Measurements from ENCODE around the gene PI4K2A.
A peak's percentile ranks its signal among the peaks of the same experiment; 100 is the strongest.

The PI4K2A gene

GRCh38 chr10:97686301-97686961, 46.0 kb downstream of the PI4K2A start:
- Histone ChIP-seq H3K27me3 (ENCODE audit: insufficient read depth, low read length) (no peaks in the 10 kb centered on the region), H4K91ac (ENCODE audit: low read depth, low read length) (peak overlapping the region; percentile 52), H3K18ac (ENCODE audit: low read length) (peak overlapping the region; percentile 87), H3K4me1 (ENCODE audit: control insufficient read depth in 1 of 2, insufficient read depth in 2 of 2, low read length in 2 of 2) (peaks cover 16 to 19% of the 10 kb centered on the region in 2 experiments), H3K23ac (ENCODE audit: low read length) (no peak overlapping the region), H2AFZ (ENCODE audit: insufficient read depth, low read length, poor library complexity) (peak overlapping the region; percentile 92), H2BK12ac (ENCODE audit: low read length) (peak overlapping the region; percentile 34), H3K79me2 (ENCODE audit: control insufficient read depth, insufficient read depth, low read length, poor library complexity) (peaks cover 4% of the 10 kb centered on the region), H3K27ac (ENCODE audit: low read depth, low read length) (peak overlapping the region; percentile 20), H4K8ac (ENCODE audit: low read depth, low read length) (peak overlapping the region; percentile 77), H3K4me2 (ENCODE audit: low read length) (peak overlapping the region; percentile 76), H3K9me3 (ENCODE audit: insufficient read depth, low read depth, low read length) (no peaks in the 10 kb centered on the region), H3K79me1 (ENCODE audit: low read length) (peaks cover 12% of the 10 kb centered on the region), H3K36me3 (ENCODE audit: control insufficient read depth in 1 of 2, insufficient read depth in 2 of 2, low read length in 2 of 2) (no peaks in the 10 kb centered on the region), H4K12ac (ENCODE audit: low read depth, low read length) (peak overlapping the region; percentile 19), H3K4me3 (ENCODE audit: low read depth, low read length) (peak overlapping the region; percentile 82), H3K9ac (ENCODE audit: low read length) (peak overlapping the region; percentile 28), H3K4ac (ENCODE audit: low read depth, low read length) (peak overlapping the region; percentile 22), H2BK5ac (ENCODE audit: low read depth, low read length, poor library complexity) (peak overlapping the region; percentile 54), H2AK5ac (ENCODE audit: low read length) (no peak overlapping the region), H2BK120ac (ENCODE audit: insufficient read depth, low read length, poor library complexity) (peak overlapping the region; percentile 53), H3K14ac (ENCODE audit: low read length) (peak overlapping the region; percentile 85)
- no CpG with 5 or more reads among the region's 14 CpGs for WGBS (ENCODE audit: extremely low coverage, insufficient coverage, insufficient read length)
- DNase-seq: peak in 1 of 2 donors; percentile 46

GRCh38 chr10:97686962-97687784, 46.7 kb downstream of the PI4K2A start, which contains the start of gene AVPI1:
AVPI1 (minus strand) TSS chr10:97687241; CDS start chr10:97679905, 7,336 bp downstream.
- Histone ChIP-seq H3K79me2 (ENCODE audit: control insufficient read depth, insufficient read depth, low read length, poor library complexity) (peaks cover 4% of the 10 kb centered on the region), H3K4me1 (ENCODE audit: control insufficient read depth in 1 of 2, insufficient read depth in 2 of 2, low read length in 2 of 2) (peaks cover 16 to 19% of the 10 kb centered on the region in 2 experiments), H3K4ac (ENCODE audit: low read depth, low read length) (peak within 1 kb of the TSS; percentile 22), H4K8ac (ENCODE audit: low read depth, low read length) (peak within 1 kb of the TSS; percentile 77), H3K4me3 (ENCODE audit: low read depth, low read length) (peak within 1 kb of the TSS; percentile 82), H4K91ac (ENCODE audit: low read depth, low read length) (peak within 1 kb of the TSS; percentile 59), H2BK120ac (ENCODE audit: insufficient read depth, low read length, poor library complexity) (peak within 1 kb of the TSS; percentile 53), H3K9ac (ENCODE audit: low read length) (peak within 1 kb of the TSS; percentile 28), H2BK12ac (ENCODE audit: low read length) (peak within 1 kb of the TSS; percentile 34), H3K27me3 (ENCODE audit: insufficient read depth, low read length) (no peaks in the 10 kb centered on the region), H3K9me3 (ENCODE audit: insufficient read depth, low read depth, low read length) (no peaks in the 10 kb centered on the region), H3K4me2 (ENCODE audit: low read length) (peak within 1 kb of the TSS; percentile 76), H2BK5ac (ENCODE audit: low read depth, low read length, poor library complexity) (peak within 1 kb of the TSS; percentile 54), H3K14ac (ENCODE audit: low read length) (peak within 1 kb of the TSS; percentile 85), H3K18ac (ENCODE audit: low read length) (peak within 1 kb of the TSS; percentile 87), H3K79me1 (ENCODE audit: low read length) (peaks cover 12% of the 10 kb centered on the region), H3K36me3 (ENCODE audit: control insufficient read depth in 1 of 2, insufficient read depth in 2 of 2, low read length in 2 of 2) (no peaks in the 10 kb centered on the region), H4K12ac (ENCODE audit: low read depth, low read length) (peak within 1 kb of the TSS; percentile 26), H2AFZ (ENCODE audit: insufficient read depth, low read length, poor library complexity) (peak within 1 kb of the TSS; percentile 92), H2AK5ac (ENCODE audit: low read length) (no peak within 1 kb of the TSS), H3K23ac (ENCODE audit: low read length) (no peak within 1 kb of the TSS), H3K27ac (ENCODE audit: low read depth, low read length) (peak within 1 kb of the TSS; percentile 43)
- DNase-seq: peak; percentile 99
- no CpG with 5 or more reads among the region's 78 CpGs for WGBS (ENCODE audit: extremely low coverage, insufficient coverage, insufficient read length)

DNA sequence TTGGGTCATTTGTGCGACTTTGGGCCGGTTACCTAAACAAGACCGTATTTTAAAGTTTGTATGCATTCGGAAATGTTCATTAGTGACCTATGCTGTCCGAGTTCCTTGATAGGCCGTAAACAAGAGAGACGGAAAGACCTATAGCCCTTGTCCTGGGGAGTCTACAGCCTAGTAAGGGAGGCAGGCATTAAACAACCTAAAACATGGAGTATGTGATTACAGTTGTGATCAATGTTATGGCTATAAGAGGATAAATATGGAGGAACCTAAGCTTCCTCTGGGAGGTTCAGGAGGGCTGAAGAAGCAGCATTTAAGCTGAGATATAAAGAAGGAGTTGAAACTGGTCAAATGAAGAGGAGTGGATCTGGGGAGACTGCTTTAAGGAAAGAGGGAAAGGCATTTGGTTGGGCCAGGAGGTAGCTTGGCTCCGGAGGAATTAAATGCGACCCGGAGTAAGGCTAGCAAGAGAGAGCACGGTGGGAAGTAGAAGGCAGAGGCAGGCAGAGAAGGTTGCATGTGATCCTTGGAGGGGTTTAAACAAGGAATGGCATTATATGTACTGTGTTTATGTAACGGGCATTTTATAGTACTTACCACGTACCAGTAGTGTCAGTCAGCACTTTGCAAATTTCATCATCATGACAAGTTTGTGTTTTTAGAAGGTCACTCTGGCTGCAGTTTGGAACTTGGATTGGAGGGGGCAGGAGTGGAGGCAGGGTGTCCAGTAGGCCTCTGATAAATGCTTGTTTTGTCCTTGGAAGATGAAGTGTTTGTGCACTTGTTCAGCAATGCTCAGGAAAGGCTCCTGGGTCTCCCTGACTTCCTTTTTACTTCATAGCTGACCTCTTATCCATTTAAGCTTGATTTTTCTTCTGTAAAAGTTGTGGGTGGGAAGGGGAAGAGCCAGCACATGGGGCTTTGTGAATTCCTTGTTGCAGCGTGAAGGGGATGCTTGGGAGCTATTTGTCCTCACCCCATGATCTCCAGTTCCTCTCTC, 47.6 kb downstream of the PI4K2A start:
- H4K12ac ChIP-seq (ENCODE audit: low read depth, low read length): peak overlapping the region; percentile 26
- no peak overlapping the region for H3K23ac ChIP-seq (ENCODE audit: low read length)
- WGBS (ENCODE audit: extremely low coverage, insufficient coverage, insufficient read length): no CpG with 5 or more reads among the region's 14 CpGs
- H3K9ac ChIP-seq (ENCODE audit: low read length): no peak overlapping the region
- peaks cover 16 to 19% of the 10 kb centered on the region in 2 experiments for H3K4me1 ChIP-seq (ENCODE audit: control insufficient read depth in 1 of 2, insufficient read depth in 2 of 2, low read length in 2 of 2)
- peak in 1 of 2 donors; percentile 50 for DNase-seq
- H3K79me2 ChIP-seq (ENCODE audit: control insufficient read depth, insufficient read depth, low read length, poor library complexity): peaks cover 4% of the 10 kb centered on the region
- H2AK5ac ChIP-seq (ENCODE audit: low read length): peak overlapping the region; percentile 7
- no peaks in the 10 kb centered on the region for H3K36me3 ChIP-seq (ENCODE audit: control insufficient read depth in 1 of 2, insufficient read depth in 2 of 2, low read length in 2 of 2)
- peak overlapping the region; percentile 48 for H2BK120ac ChIP-seq (ENCODE audit: insufficient read depth, low read length, poor library complexity)
- no peak overlapping the region for H3K4ac ChIP-seq (ENCODE audit: low read depth, low read length)
- peak overlapping the region; percentile 52 for H3K14ac ChIP-seq (ENCODE audit: low read length)
- peak overlapping the region; percentile 37 for H3K18ac ChIP-seq (ENCODE audit: low read length)
- peak overlapping the region; percentile 43 for H3K27ac ChIP-seq (ENCODE audit: low read depth, low read length)
- peak overlapping the region; percentile 51 for H2AFZ ChIP-seq (ENCODE audit: insufficient read depth, low read length, poor library complexity)
- peaks cover 12% of the 10 kb centered on the region for H3K79me1 ChIP-seq (ENCODE audit: low read length)
- H2BK5ac ChIP-seq (ENCODE audit: low read depth, low read length, poor library complexity): no peak overlapping the region
- H3K27me3 ChIP-seq (ENCODE audit: insufficient read depth, low read length): no peaks in the 10 kb centered on the region
- peak overlapping the region; percentile 58 for H3K4me2 ChIP-seq (ENCODE audit: low read length)
- H4K91ac ChIP-seq (ENCODE audit: low read depth, low read length): peak overlapping the region; percentile 59
- no peak overlapping the region for H3K4me3 ChIP-seq (ENCODE audit: low read depth, low read length)
- no peaks in the 10 kb centered on the region for H3K9me3 ChIP-seq (ENCODE audit: insufficient read depth, low read depth, low read length)
- peak overlapping the region; percentile 30 for H2BK12ac ChIP-seq (ENCODE audit: low read length)
- H4K8ac ChIP-seq (ENCODE audit: low read depth, low read length): peak overlapping the region; percentile 75
